ENCODE measurements around the gene BTNL2. TPM values are rescaled to one million over a fixed set of nuclear protein-coding genes. Genes with fewer than 3 reads are reported as not detected.
"Not testable (repeated sequence)": the region's sequence is repeated elsewhere in the genome, so short reads cannot be mapped to it uniquely, and the experiment has no call there.

The BTNL2 gene
- total RNA-seq: not detected

- ATAC-seq (no peak), DNase-seq (ENCODE audit: low spot score) (no peak)
Observed at GRCh38 chr6:32406857-32407256, at the start of gene BTNL2. Gene BTNL2 (minus strand): TSS chr6:32407181. CDS start chr6:32407123, 58 bp downstream.

- DNase-seq (ENCODE audit: low spot score) (no peak), ATAC-seq (no peak)
Observed at GRCh38 chr6:32449088-32449736, 42.2 kb upstream of the BTNL2 start.

- no peak for ATAC-seq
- no peak for DNase-seq (ENCODE audit: low spot score)
Observed at GRCh38 chr6:32447932-32448331, 41.0 kb upstream of the BTNL2 start.

- no peak for ATAC-seq
- DNase-seq (ENCODE audit: low spot score): no peak
Observed at GRCh38 chr6:32445321-32445854, 38.4 kb upstream of the BTNL2 start.

- ATAC-seq (no peak), DNase-seq (ENCODE audit: low spot score) (no peak)
Observed at GRCh38 chr6:32444433-32444832, 37.5 kb upstream of the BTNL2 start.

GRCh38 chr6:32442977-32443552 lies 36.1 kb upstream of the BTNL2 start:
- ATAC-seq (no peak), DNase-seq (ENCODE audit: low spot score) (no peak)

- ATAC-seq (no peak), DNase-seq (ENCODE audit: low spot score) (no peak)
Observed at GRCh38 chr6:32442243-32442667, 35.3 kb upstream of the BTNL2 start.

GRCh38 chr6:32439602-32440214 lies 32.7 kb upstream of the BTNL2 start, which contains the start of gene HLA-DRA:
Gene HLA-DRA (plus strand): TSS chr6:32439887. CDS start chr6:32439951, 64 bp downstream.
- ATAC-seq (peak; percentile 86), DNase-seq (ENCODE audit: low spot score) (no peak)

- ATAC-seq: no peak
- DNase-seq (ENCODE audit: low spot score): no peak
Observed at GRCh38 chr6:32439139-32439538, 32.2 kb upstream of the BTNL2 start.

GRCh38 chr6:32436995-32437836 lies 30.2 kb upstream of the BTNL2 start:
- ATAC-seq: peak; percentile 40
- DNase-seq (ENCODE audit: low spot score): no peak

- no peak for DNase-seq (ENCODE audit: low spot score)
- ATAC-seq: no peak
Observed at GRCh38 chr6:32436186-32436585, 29.2 kb upstream of the BTNL2 start.

- ATAC-seq; DNase-seq (ENCODE audit: low spot score): not testable (repeated sequence)
Observed at GRCh38 chr6:32433950-32434349, 27.0 kb upstream of the BTNL2 start.

- DNase-seq (ENCODE audit: low spot score): no peak
- peak; percentile 46 for ATAC-seq
Observed at GRCh38 chr6:32432050-32432450, 25.1 kb upstream of the BTNL2 start.

GRCh38 chr6:32431142-32431541 lies 24.2 kb upstream of the BTNL2 start:
- ATAC-seq (no peak), DNase-seq (ENCODE audit: low spot score) (no peak)

GRCh38 chr6:32430179-32430578 lies 23.2 kb upstream of the BTNL2 start:
- ATAC-seq: no peak
- DNase-seq (ENCODE audit: low spot score): no peak

- no peak for ATAC-seq
- DNase-seq (ENCODE audit: low spot score): no peak
Observed at GRCh38 chr6:32427934-32428474, 21.0 kb upstream of the BTNL2 start.

- ATAC-seq (peak; percentile 94), DNase-seq (ENCODE audit: low spot score) (peak; percentile 55)
Observed at GRCh38 chr6:32427218-32427617, 20.2 kb upstream of the BTNL2 start.

- DNase-seq (ENCODE audit: low spot score): no peak
Observed at GRCh38 chr6:32426338-32426737, 19.4 kb upstream of the BTNL2 start.

GRCh38 chr6:32424589-32425300 lies 17.8 kb upstream of the BTNL2 start:
- no peak for DNase-seq (ENCODE audit: low spot score)
- no peak for ATAC-seq

More at GRCh38 chr6:32426338-32426737, 19.4 kb upstream of the BTNL2 start:
- ATAC-seq: peak; percentile 35

- ATAC-seq: no peak
- no peak for DNase-seq (ENCODE audit: low spot score)
Observed at GRCh38 chr6:32416036-32416435, 9.1 kb upstream of the BTNL2 start.
